ENCODE results near the gene PLOD2. TPM values are rescaled to one million over a fixed set of nuclear protein-coding genes. Genes with fewer than 3 reads are reported as not detected.

PLOD2 gene
- total RNA-seq, 2 experiments from 2014 or later = not detected

DNA sequence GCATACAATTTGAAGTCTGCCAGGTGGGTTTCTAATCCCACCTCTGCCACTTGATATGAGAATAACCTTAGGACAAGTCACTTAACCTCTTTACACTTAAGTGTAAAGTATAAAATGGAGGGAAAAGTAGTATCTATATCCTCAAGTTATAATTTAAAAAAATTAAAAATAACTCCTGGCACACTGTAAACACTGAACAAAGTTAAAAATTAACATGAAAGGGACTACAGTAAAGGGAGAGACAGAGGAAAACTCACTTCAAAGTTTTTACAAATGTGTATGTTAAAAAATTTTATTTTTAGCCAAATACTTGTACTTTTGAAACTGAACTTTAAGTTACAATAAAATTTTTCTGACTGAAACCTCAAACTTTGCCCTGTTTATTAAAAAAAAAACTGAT lies 49.6 kb downstream of the PLOD2 start:
- Histone ChIP-seq H3K4me3 (ENCODE audit: low read length) (no peak overlapping the region), H3K9me3 (ENCODE audit: control insufficient read depth in 1 of 2, insufficient read depth in 1 of 2, low read length in 2 of 2) (peaks cover 0 to 5% of the 10 kb centered on the region in 2 experiments), H3K4me1 (ENCODE audit: insufficient read depth, low read length) (no peaks in the 10 kb centered on the region), H3K36me3 (ENCODE audit: insufficient read depth, low read length) (no peaks in the 10 kb centered on the region), H3K27me3 (ENCODE audit: control insufficient read depth in 1 of 2, insufficient read depth in 2 of 2, low read length in 2 of 2) (no peaks in the 10 kb centered on the region), H3K27ac (ENCODE audit: low read depth in 1 of 2, low read length in 2 of 2) (no peak overlapping the region)
- DNase-seq (no peak), ATAC-seq (ENCODE audit: poor library complexity) (no peak)
- Mint-ChIP-seq H3K9me3 (peaks cover 12% of the 10 kb centered on the region), H3K27me3 (no peaks in the 10 kb centered on the region), H3K27ac (no peak overlapping the region), H3K4me3 (no peak overlapping the region), H3K4me1 (ENCODE audit: low read depth) (no peaks in the 10 kb centered on the region), H3K36me3 (ENCODE audit: low read depth) (peaks cover 5% of the 10 kb centered on the region)
- POLR2A ChIA-PET = no interaction called here
- TF ChIP-seq, protein P1, sequence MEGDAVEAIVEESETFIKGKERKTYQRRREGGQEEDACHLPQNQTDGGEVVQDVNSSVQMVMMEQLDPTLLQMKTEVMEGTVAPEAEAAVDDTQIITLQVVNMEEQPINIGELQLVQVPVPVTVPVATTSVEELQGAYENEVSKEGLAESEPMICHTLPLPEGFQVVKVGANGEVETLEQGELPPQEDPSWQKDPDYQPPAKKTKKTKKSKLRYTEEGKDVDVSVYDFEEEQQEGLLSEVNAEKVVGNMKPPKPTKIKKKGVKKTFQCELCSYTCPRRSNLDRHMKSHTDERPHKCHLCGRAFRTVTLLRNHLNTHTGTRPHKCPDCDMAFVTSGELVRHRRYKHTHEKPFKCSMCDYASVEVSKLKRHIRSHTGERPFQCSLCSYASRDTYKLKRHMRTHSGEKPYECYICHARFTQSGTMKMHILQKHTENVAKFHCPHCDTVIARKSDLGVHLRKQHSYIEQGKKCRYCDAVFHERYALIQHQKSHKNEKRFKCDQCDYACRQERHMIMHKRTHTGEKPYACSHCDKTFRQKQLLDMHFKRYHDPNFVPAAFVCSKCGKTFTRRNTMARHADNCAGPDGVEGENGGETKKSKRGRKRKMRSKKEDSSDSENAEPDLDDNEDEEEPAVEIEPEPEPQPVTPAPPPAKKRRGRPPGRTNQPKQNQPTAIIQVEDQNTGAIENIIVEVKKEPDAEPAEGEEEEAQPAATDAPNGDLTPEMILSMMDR (IDR thresholded peaks at IDR 0.05) = no peak
- CTCF ChIA-PET = no interaction called here
- intact Hi-C loops (cut with DNase I, micrococcal nuclease) = no loop called here

DNA sequence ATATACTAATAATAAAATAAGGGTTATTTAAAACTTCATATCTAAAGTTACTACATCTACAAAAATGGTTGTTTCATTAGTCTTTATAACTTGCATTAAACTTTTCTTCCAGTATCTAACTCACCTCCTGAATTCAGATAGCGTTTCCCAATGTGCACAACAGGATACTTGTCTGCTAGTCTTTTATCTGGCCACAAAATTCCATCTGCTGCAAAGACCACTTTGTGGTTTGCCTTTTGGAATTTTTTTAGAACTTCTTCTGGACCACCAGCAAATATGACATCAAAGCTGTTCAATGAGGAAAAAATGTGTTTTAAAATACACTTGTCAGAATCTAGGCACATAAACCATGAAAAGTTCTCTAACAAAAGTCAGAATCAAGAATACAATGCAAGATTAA lies 50.8 kb downstream of the PLOD2 start:
- Histone ChIP-seq H3K9me3 (ENCODE audit: control insufficient read depth in 1 of 2, insufficient read depth in 1 of 2, low read length in 2 of 2) (peaks cover 0 to 5% of the 10 kb centered on the region in 2 experiments), H3K4me3 (ENCODE audit: low read length) (no peak overlapping the region), H3K27me3 (ENCODE audit: control insufficient read depth in 1 of 2, insufficient read depth in 2 of 2, low read length in 2 of 2) (no peaks in the 10 kb centered on the region), H3K36me3 (ENCODE audit: insufficient read depth, low read length) (no peaks in the 10 kb centered on the region), H3K27ac (ENCODE audit: low read depth in 1 of 2, low read length in 2 of 2) (no peak overlapping the region), H3K4me1 (ENCODE audit: insufficient read depth, low read length) (no peaks in the 10 kb centered on the region)
- peaks cover 7% of the 10 kb centered on the region for H3K9me3 Mint-ChIP-seq
- TF ChIP-seq, protein P1 (IDR thresholded peaks at IDR 0.05) = no peak
- H3K4me3 Mint-ChIP-seq = no peak overlapping the region
- ChIA-PET CTCF (no interaction called here), POLR2A (no interaction called here)
- H3K27me3 Mint-ChIP-seq = no peaks in the 10 kb centered on the region
- ATAC-seq (ENCODE audit: poor library complexity) = no peak
- no peak overlapping the region for H3K27ac Mint-ChIP-seq
- intact Hi-C loops (cut with DNase I, micrococcal nuclease) = no loop called here
- DNase-seq = no peak
- H3K36me3 Mint-ChIP-seq (ENCODE audit: low read depth) = peaks cover 5% of the 10 kb centered on the region
- H3K4me1 Mint-ChIP-seq (ENCODE audit: low read depth) = no peaks in the 10 kb centered on the region

- ChIA-PET CTCF (no interaction called here), POLR2A (no interaction called here)
- Histone ChIP-seq H3K9me3 (ENCODE audit: control insufficient read depth in 1 of 2, insufficient read depth in 1 of 2, low read length in 2 of 2) (no peaks in the 10 kb centered on the region), H3K4me3 (ENCODE audit: low read length) (no peak overlapping the region), H3K27me3 (ENCODE audit: control insufficient read depth in 1 of 2, insufficient read depth in 2 of 2, low read length in 2 of 2) (no peaks in the 10 kb centered on the region), H3K36me3 (ENCODE audit: insufficient read depth, low read length) (no peaks in the 10 kb centered on the region), H3K4me1 (ENCODE audit: insufficient read depth, low read length) (no peaks in the 10 kb centered on the region), H3K27ac (ENCODE audit: low read depth in 1 of 2, low read length in 2 of 2) (no peak overlapping the region)
- no peak for ATAC-seq (ENCODE audit: poor library complexity)
- TF ChIP-seq, protein P1 (IDR thresholded peaks at IDR 0.05) = no peak
- Mint-ChIP-seq H3K27me3 (no peaks in the 10 kb centered on the region), H3K4me3 (no peak overlapping the region), H3K4me1 (ENCODE audit: low read depth) (no peaks in the 10 kb centered on the region), H3K27ac (no peak overlapping the region), H3K9me3 (no peaks in the 10 kb centered on the region), H3K36me3 (ENCODE audit: low read depth) (no peaks in the 10 kb centered on the region)
- no peak for DNase-seq
- intact Hi-C loops (cut with DNase I, micrococcal nuclease) = no loop called here
These were observed 54.0 kb downstream of the PLOD2 start for GRCh38 chr3:146106986-146107385.
